Measurements from ENCODE around the gene ZNF514. TPM values are rescaled to one million over a fixed set of nuclear protein-coding genes. Genes with fewer than 3 reads are reported as not detected.

The ZNF514 gene
- polyA plus RNA-seq, 1 donor (not counting 4 experiments of a cell fraction or from before 2014, with no cell fraction given), result 7.9 TPM

GRCh38 chr2:95149397-95149984 is 10.2 kb downstream of the ZNF514 start:
- TF ChIP-seq EZH2 (IDR thresholded peaks at IDR 0.05; ENCODE audit: low read length), result no peak
- TF ChIP-seq, protein P1, sequence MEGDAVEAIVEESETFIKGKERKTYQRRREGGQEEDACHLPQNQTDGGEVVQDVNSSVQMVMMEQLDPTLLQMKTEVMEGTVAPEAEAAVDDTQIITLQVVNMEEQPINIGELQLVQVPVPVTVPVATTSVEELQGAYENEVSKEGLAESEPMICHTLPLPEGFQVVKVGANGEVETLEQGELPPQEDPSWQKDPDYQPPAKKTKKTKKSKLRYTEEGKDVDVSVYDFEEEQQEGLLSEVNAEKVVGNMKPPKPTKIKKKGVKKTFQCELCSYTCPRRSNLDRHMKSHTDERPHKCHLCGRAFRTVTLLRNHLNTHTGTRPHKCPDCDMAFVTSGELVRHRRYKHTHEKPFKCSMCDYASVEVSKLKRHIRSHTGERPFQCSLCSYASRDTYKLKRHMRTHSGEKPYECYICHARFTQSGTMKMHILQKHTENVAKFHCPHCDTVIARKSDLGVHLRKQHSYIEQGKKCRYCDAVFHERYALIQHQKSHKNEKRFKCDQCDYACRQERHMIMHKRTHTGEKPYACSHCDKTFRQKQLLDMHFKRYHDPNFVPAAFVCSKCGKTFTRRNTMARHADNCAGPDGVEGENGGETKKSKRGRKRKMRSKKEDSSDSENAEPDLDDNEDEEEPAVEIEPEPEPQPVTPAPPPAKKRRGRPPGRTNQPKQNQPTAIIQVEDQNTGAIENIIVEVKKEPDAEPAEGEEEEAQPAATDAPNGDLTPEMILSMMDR (optimal IDR thresholded peaks at IDR 0.05 in 1 of 3, IDR thresholded peaks at IDR 0.05 in 1 of 3, conservative IDR thresholded peaks at IDR 0.05 in 1 of 3; ENCODE audit: extremely low read depth in 1 of 3, insufficient read depth in 2 of 3, low read length in 3 of 3), result no peak
- H3K36me3 ChIP-seq (ENCODE audit: control insufficient read depth in 2 of 2, extremely low read depth in 1 of 2, insufficient read depth in 2 of 2, low read length in 2 of 2), result peaks cover 29 to 31% of the 10 kb centered on the region in 2 experiments
- H3K9me3 ChIP-seq (ENCODE audit: control insufficient read depth, low read depth, low read length), result peaks cover 52% of the 10 kb centered on the region
- no peaks in the 10 kb centered on the region for H3K9me1 ChIP-seq (ENCODE audit: control insufficient read depth, extremely low read depth, insufficient read depth, low read length)
- no peak overlapping the region for H3K27ac ChIP-seq (ENCODE audit: control insufficient read depth, insufficient read depth, low read length)
- H3K79me2 ChIP-seq (ENCODE audit: control insufficient read depth, insufficient read depth, low read length), result no peaks in the 10 kb centered on the region
- dilution Hi-C loops (cut with MboI; ENCODE audit: extremely low pct_ligation_motif_present, low sequenced_read_pairs), result no loop called here
- H3K9ac ChIP-seq (ENCODE audit: control insufficient read depth, extremely low read depth, insufficient read depth, low read length), result no peak overlapping the region
- no peak for DNase-seq (ENCODE audit: low read depth, low spot score)
- no peaks in the 10 kb centered on the region for H3K4me1 ChIP-seq (ENCODE audit: control insufficient read depth, extremely low read depth, insufficient read depth, low read length)
- no peaks in the 10 kb centered on the region for H3K27me3 ChIP-seq (ENCODE audit: control insufficient read depth, extremely low read depth, insufficient read depth, low read length)
- no peak overlapping the region for H2AFZ ChIP-seq (ENCODE audit: control insufficient read depth, low read length)
- no peaks in the 10 kb centered on the region for H4K20me1 ChIP-seq (ENCODE audit: control insufficient read depth, extremely low read depth, insufficient read depth, low read length)
- no peak overlapping the region for H3K4me3 ChIP-seq (ENCODE audit: control insufficient read depth in 2 of 3, extremely low read depth in 1 of 3, insufficient read depth in 2 of 3, low read depth in 1 of 3, low read length in 3 of 3)
- no peak overlapping the region for H3K4me2 ChIP-seq (ENCODE audit: control insufficient read depth, extremely low read depth, insufficient read depth, low read depth, low read length)
- FAIRE-seq, result no peak

DNA sequence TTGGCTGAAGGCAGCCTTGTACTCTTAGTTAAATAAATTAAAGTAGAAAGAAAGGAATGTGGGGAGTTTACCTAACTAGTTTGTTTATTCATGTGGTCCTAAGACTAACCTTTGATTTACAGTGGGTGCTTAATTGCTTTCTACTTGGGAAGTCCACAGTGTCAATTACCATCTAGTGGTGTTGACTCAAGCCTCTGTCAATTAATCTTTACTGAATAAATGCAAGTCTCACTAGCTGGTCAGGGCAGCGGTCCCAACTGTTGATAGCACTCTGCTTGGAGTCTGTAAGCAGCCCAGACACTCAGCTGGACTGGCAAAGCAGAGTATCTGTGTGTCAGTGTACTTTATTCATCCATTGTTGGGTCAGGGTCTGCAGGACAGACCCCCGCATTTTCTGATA is 15.8 kb downstream of the ZNF514 start:
- DNase-seq (ENCODE audit: low read depth, low spot score), result no peak
- Histone ChIP-seq H3K79me2 (ENCODE audit: control insufficient read depth, insufficient read depth, low read length) (no peaks in the 10 kb centered on the region), H3K4me2 (ENCODE audit: control insufficient read depth, extremely low read depth, insufficient read depth, low read depth, low read length) (no peak overlapping the region), H2AFZ (ENCODE audit: control insufficient read depth, low read length) (no peak overlapping the region), H3K9me3 (ENCODE audit: control insufficient read depth, low read depth, low read length) (peaks cover 22% of the 10 kb centered on the region), H4K20me1 (ENCODE audit: control insufficient read depth, extremely low read depth, insufficient read depth, low read length) (no peaks in the 10 kb centered on the region), H3K9me1 (ENCODE audit: control insufficient read depth, extremely low read depth, insufficient read depth, low read length) (no peaks in the 10 kb centered on the region), H3K27ac (ENCODE audit: control insufficient read depth, insufficient read depth, low read length) (no peak overlapping the region), H3K27me3 (ENCODE audit: control insufficient read depth, extremely low read depth, insufficient read depth, low read length) (no peaks in the 10 kb centered on the region), H3K9ac (ENCODE audit: control insufficient read depth, extremely low read depth, insufficient read depth, low read length) (no peak overlapping the region), H3K36me3 (ENCODE audit: control insufficient read depth in 2 of 2, extremely low read depth in 1 of 2, insufficient read depth in 2 of 2, low read length in 2 of 2) (no peaks in the 10 kb centered on the region), H3K4me3 (ENCODE audit: control insufficient read depth in 2 of 3, extremely low read depth in 1 of 3, insufficient read depth in 2 of 3, low read depth in 1 of 3, low read length in 3 of 3) (no peak overlapping the region), H3K4me1 (ENCODE audit: control insufficient read depth, extremely low read depth, insufficient read depth, low read length) (no peaks in the 10 kb centered on the region)
- TF ChIP-seq EZH2 (IDR thresholded peaks at IDR 0.05; ENCODE audit: low read length), result no peak
- TF ChIP-seq, protein P1 (optimal IDR thresholded peaks at IDR 0.05 in 1 of 3, IDR thresholded peaks at IDR 0.05 in 1 of 3, conservative IDR thresholded peaks at IDR 0.05 in 1 of 3; ENCODE audit: extremely low read depth in 1 of 3, insufficient read depth in 2 of 3, low read length in 3 of 3), result no peak
- dilution Hi-C loops (cut with MboI; ENCODE audit: extremely low pct_ligation_motif_present, low sequenced_read_pairs), result no loop called here
- FAIRE-seq, result no peak

Measured in keratinocyte (primary cell).